HEK293T (cell line): ENCODE data around the gene SH3BP2.

Source experiments
- FOXA1 ChIP-seq: fragments of 450-650 bp; IDR thresholded peaks from 2 replicates; pipeline ENCODE4 v1.6.1; 2016; ENCODE audit warnings: mild to moderate bottlenecking
- L3MBTL2 ChIP-seq: fragments of 450-650 bp; conservative IDR thresholded peaks from 2 replicates; pipeline ENCODE4 v1.6.1; 2016; ENCODE audit warnings: mild to moderate bottlenecking

DNA sequence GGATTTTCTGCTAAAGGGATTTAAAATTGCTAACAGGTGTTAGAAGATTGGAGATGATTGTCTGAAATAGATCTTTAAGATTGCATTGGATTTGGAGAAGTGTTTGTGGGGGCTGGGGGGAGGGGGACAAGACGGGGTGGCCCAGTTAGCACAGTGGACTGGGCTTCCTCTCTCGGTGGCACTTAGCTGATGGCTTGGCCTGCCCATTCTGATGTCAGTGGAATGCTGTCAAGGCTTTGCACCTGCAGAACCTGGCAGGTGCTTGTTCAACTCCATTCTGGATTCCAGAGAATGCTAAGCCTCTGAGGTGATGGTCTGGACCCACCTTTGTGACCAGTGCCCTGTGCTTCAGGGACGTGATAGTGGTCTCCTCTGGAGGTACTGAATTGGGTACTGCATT lies 94.5 kb downstream of the SH3BP2 start:
- TF ChIP-seq L3MBTL2 (no peak), FOXA1 (no peak)
